Measurements from ENCODE around the gene LZTR1.

DNA sequence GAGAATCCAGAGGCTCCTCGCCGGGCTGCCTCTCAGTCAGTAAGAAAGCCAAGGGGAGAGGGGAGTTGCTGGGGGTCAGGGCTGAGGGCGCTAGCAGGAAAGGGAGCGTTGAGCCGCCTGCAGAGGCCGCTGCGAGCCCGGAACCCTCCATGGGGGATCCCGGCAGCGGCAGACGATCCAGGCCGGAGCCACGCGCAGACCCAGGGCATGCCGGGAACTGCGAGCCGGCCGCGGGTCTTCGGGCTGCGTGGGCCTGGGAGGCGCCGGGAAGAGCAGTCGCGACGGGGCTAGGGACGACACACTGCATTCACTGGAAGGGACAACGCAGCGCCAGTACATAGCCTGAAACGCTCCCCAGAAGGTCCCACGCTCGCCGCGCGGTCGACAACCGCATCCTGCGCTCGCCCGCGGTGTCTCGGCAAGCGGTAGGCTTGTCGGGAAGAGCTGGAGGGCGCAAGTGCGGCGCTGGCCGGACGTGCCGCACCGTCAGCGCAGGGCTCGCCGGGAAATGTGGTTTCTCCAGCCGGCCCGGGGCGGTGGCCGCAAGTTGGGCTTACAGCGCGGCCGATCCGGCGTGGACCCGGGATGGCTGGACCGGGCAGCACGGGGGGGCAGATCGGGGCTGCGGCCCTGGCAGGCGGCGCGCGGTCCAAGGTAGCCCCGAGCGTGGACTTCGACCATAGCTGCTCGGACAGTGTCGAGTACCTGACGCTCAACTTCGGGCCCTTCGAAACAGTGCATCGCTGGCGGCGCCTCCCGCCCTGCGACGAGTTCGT, at the start of gene LZTR1:
- TF ChIP-seq TEAD4 (IDR thresholded peaks at IDR 0.05) (no peak), CEBPB (IDR thresholded peaks at IDR 0.05) (no peak)
- TF ChIP-seq, protein P1, sequence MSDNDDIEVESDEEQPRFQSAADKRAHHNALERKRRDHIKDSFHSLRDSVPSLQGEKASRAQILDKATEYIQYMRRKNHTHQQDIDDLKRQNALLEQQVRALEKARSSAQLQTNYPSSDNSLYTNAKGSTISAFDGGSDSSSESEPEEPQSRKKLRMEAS (IDR thresholded peaks at IDR 0.05): peak; percentile 89
